Cerebellar nuclear complex (tissue), 1 donor: ENCODE measurements around the gene PREX1.

Experiments used
- DNase-seq, 2 experiments: peaks; one replicate each; lab custom pipeline; 2025; lab: John Stamatoyannopoulos, UW

Gene PREX1

DNA sequence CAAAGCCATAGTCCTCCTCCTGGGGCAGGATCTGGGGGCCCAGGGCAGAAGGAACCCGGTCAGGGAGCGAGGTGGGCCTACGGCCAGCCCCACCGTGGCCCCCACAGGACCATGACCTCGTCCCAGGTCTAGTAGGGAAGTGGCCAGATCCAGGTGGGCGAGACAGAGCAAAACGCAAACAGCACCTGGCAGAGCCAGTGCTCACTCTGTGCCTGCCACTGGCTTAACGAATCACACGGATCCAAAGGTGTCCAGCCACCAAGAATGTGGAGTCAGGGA is 169.7 kb downstream of the PREX1 start:
- no peak for DNase-seq

GRCh38 chr20:48657426-48658197 is 170.2 kb downstream of the PREX1 start:
- no peak for DNase-seq

DNA sequence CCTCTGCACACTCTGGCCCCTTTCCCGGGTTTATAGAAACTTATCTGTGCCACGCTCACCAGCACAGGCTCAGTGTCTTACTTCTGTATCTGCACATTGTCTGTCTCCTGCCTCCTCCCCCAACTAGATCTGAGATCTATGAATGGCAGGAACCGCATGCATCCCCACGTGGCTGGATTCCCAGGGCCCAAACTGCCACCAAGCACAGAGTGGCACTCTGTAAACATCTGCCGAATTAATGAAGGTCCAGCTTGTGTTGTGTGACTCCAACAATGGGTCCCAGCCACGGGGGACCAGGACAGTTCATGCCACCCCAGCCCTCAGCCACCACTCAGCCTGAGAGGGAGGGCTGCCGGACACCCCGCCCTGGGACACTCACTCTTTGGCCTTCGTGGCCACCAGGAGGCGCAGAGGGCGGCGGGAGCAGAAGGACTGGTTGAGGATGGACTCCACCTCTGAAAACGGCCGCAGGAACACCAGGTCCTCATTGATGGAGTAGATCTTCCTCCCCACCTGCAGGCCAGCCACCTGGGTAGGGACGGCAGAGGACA is 171.1 kb downstream of the PREX1 start:
- no peak for DNase-seq

GRCh38 chr20:48656137-48656536 is 171.7 kb downstream of the PREX1 start:
- DNase-seq = no peak

DNA sequence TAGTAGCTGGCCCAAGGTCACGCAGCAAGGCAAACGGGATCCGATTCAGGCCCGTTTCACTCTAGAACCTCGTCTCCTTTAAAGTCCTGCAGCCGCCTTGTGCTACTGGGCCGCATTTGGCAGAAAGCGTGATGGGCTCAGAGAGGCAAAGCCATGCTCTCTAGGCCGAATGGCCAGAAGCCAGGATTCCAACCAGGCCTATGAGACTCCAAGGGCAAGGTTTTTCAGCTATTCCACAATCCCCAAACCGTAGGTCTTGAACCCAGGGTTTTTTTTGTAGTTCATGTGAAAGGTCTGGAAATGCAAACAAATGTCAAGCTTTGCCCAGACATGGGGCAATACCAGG is 174.1 kb downstream of the PREX1 start:
- no peak for DNase-seq

- DNase-seq = no peak
These were observed 174.7 kb downstream of the PREX1 start for GRCh38 chr20:48652961-48653705.

- DNase-seq = no peak
These were observed 175.8 kb downstream of the PREX1 start for GRCh38 chr20:48651960-48652359.

DNA sequence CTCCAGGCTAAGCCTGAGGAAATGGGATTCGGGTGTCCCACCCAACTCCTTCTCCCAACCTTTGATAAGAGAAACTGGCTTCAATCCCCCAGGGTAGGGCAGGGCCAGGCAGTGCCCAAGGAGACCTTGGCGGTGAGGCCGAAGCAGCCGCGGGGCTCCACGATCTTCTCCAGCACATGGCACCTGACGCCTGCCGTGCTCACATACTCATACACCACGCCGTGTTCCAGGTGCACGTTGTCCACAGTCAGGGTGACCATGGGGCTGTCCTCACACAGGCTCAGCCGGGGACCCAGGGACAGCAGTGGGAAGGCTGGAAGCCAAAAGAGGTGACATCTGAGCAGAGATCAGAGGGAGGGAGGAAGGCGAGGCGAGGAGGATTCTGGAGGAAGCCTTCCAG is 176.5 kb downstream of the PREX1 start:
- DNase-seq = no peak

GRCh38 chr20:48649868-48650267 is 177.9 kb downstream of the PREX1 start:
- DNase-seq = no peak

GRCh38 chr20:48649104-48649626 is 178.6 kb downstream of the PREX1 start:
- no peak for DNase-seq

DNA sequence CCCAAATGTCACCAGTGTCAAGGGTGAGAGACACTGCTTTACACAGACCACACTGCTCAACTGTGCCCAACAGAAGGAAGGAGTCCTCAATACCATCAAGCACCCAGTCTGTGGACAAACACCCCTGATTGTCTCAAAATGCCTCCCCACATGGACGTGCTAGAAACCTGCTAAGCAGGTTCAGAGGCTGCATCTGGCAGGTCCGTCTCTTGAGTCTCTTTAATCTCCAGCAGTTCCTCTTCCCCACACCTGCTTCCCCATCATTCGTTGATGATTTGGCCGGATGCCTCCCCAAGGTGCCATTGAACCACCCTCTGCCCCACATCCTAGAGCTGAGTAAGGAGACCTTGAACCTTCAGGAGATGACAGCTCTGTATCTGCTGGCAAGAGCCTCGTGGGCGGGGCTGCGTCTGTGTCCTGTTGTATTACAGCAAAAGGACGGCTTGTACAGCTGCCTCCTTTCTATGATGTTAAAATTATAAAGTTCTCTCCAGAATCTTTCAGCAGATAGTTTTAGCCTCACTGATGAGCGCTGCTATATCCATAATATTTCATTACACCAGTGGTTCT is 179.2 kb downstream of the PREX1 start:
- DNase-seq = no peak

DNA sequence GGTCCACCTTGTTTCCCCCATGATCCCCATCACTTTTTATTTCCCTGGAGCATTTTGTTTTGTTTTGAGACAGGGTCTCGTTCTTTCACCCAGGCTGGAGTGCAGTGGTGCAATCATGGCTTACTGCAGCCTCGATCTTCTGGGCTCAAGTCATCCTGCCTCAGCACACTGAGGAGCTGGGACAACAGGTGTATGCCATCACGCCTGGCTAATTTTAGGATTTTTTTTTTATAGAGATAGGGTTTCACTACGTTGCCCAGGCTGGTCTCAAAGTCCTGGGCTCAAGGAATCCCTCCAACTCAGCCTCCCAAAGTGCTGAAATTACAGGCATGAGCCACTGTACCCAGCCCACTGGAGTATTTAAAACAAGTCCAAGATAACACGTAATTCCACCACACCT is 179.9 kb downstream of the PREX1 start:
- DNase-seq = no peak

DNA sequence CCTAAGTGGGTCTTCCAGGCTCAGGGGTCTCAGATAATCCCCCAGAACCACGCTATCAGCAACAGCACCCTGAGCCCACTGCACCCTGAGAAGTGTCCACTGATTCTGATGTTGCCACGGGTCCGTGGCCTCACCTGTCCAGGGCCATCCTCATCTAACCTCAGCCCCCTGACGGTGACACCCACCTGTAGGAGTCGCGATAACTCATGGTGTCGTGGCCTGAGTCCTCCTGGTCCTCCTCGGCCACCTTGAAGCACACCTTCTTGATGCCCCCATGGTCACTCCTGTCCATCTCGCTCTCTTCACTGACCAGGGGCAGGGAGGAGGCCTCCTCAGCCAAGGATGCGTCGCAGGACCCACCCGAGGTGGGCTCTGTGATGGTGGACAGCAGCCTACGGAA is 182.1 kb downstream of the PREX1 start:
- no peak for DNase-seq

DNA sequence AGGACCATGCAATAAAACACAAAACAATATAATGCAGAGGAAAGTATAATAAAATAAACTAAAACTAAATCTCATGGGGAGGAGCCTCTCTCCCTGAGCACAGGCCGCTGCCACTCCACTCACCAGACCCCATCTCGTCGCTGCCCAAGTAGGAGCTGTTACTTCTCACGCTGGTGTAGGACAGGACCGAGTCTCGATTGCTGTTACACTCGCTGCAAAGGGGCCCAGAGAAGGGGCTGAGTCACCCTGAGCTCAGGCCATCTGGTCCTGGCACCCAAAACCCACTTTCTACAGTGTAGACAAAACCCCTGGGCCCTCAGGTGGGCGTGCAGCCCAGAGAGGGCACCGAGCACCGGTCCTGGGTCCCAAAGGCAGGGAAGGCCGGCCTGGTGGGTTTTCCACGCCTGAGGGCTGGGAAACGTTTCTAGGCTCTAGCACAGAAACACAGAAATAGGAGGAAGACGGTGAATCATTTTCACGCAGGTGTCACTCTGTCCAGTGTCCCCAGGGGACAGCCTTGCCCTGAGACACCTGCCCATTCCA is 183.4 kb downstream of the PREX1 start:
- DNase-seq = no peak

GRCh38 chr20:48642105-48642880 is 185.5 kb downstream of the PREX1 start:
- no peak for DNase-seq

GRCh38 chr20:48640871-48641270 is 186.9 kb downstream of the PREX1 start:
- DNase-seq = no peak

- DNase-seq = no peak
These were observed 187.9 kb downstream of the PREX1 start for GRCh38 chr20:48639899-48640298.

DNA sequence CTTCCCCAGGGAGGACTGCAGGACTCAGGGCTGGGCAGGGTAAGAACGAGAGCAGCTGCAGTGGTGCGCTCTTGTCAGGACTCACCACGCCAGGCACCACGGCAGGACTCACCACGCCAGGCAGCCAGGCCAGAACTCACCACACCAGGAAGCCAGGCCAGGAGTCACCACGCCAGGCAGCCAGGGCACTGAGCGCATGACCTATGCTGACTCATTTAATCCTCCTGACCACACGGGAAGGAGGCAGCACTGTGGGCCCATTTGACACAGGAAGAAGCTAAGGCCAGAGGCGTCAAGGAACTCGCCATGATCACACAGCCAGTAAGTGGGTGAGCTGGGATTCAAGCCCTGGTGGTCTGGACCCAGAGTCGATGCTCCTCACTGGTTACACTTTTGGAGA is 189.3 kb downstream of the PREX1 start:
- no peak for DNase-seq

- DNase-seq = no peak
These were observed 190.3 kb downstream of the PREX1 start for GRCh38 chr20:48637461-48637860.

DNA sequence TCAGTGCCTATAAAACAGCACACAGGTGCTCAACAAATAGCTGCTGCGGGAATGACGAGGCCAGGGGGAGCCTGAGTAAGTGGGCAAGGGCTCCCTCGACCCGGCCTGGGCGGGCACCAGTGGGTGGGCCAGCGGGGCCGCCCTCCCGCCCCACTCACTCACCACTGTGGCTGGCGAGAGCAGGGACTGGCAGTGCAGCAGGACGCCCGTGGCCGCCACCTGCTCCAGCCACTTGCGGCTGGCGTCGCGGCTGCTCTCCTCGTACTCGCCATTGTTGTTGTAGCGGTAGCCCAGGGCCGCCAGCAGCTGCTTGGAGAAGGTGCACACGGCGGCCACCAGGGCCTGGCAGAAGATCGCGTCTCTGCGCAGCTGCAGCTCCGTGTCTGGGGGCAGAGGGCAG is 191.5 kb downstream of the PREX1 start:
- no peak for DNase-seq

DNA sequence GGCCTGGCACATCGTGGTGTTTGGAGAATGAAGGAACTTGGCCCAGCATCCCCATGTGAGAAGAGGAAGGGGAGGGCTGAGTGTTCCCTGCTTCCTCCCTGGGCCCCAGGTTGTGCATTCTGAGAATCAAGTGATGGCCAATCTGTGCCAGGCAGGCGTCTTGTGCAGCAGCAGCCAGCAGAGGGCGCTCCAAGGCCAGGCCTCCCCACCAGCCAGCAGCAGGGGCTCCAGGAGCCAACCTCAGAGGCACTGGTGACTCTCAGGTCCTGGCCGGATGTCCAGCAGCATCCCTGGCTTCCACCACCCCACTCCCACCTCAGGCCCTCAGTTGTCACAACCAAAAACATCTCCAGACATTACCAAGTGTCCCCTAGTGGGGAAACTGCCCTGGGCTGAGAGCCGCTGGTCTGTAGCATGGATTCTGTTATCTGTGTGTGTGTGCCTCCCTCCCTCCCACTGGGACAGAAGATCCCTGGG is 192.0 kb downstream of the PREX1 start:
- DNase-seq = no peak

- DNase-seq = no peak
These were observed 192.4 kb downstream of the PREX1 start for GRCh38 chr20:48635361-48635760.
